OCI-LY7 (cell line): Measurements from ENCODE around the gene SLIT3. TPM values are rescaled to one million over a fixed set of nuclear protein-coding genes. Genes with fewer than 3 reads are reported as not detected.

Source experiments
- BruUV-seq: library from RNA; stranded (reverse); fragments of 400-500 nt; replicated peaks from 2 replicates; lab custom pipeline; 2021; lab: Mats Ljungman, UMichigan
- CTCF ChIA-PET: fragments of 300-600 bp; sonication (Branson Sonifier 250); formaldehyde crosslinking; loops from one replicate; lab custom pipeline; 2022; ENCODE audit warnings: antibody characterized with exemption; ENCODE audit not compliant: unreplicated experiment; lab: Charles Lee
- POLR2A ChIA-PET: fragments of 300-600 bp; sonication (Branson Sonifier 250); formaldehyde crosslinking; loops from one replicate; lab custom pipeline; 2022; ENCODE audit warnings: antibody characterized with exemption; lab: Charles Lee
- DNase-seq: peaks from one replicate; pipeline ENCODE4 v3.0.0-alpha.2; 2015; ENCODE audit warnings: low spot score
- H2AFZ ChIP-seq: fragments of 200-600 bp; sonication (generic), shearing (Covaris generic); 2 replicates; pipeline ENCODE4 v1.6.1; 2014; ENCODE audit warnings: mild to moderate bottlenecking, antibody characterized with exemption, low read length, moderate library complexity
- H3K27ac ChIP-seq: fragments of 200-600 bp; sonication (generic); 2 replicates; pipeline ENCODE4 v1.5.1; 2014; ENCODE audit warnings: mixed run types, low read depth, mild to moderate bottlenecking, moderate library complexity, low read length, inconsistent platforms; ENCODE audit not compliant: poor library complexity, severe bottlenecking
- H3K36me3 ChIP-seq: fragments of 200-600 bp; sonication (generic); 2 replicates; pipeline ENCODE4 v1.6.1; 2014; ENCODE audit warnings: mild to moderate bottlenecking, antibody characterized with exemption, low read length, moderate library complexity, mixed read lengths; ENCODE audit not compliant: insufficient read depth
- H3K4me1 ChIP-seq: fragments of 200-600 bp; sonication (generic); 2 replicates; pipeline ENCODE4 v1.5.1; 2014; ENCODE audit warnings: mild to moderate bottlenecking, low read length; ENCODE audit not compliant: insufficient read depth, poor library complexity, severe bottlenecking
- H3K4me2 ChIP-seq: fragments of 200-600 bp; sonication (generic); 2 replicates; pipeline ENCODE4 v1.6.1; 2014; ENCODE audit warnings: mild to moderate bottlenecking, low read length
- H3K4me3 ChIP-seq: fragments of 200-600 bp; sonication (generic); 2 replicates; pipeline ENCODE4 v1.5.1; 2014; ENCODE audit warnings: mild to moderate bottlenecking, low read depth, low read length; ENCODE audit not compliant: poor library complexity, severe bottlenecking
- H3K79me2 ChIP-seq: fragments of 200-600 bp; sonication (generic); 2 replicates; pipeline ENCODE4 v1.6.1; 2016; ENCODE audit warnings: low read depth, mild to moderate bottlenecking, low read length, moderate library complexity, mixed read lengths; ENCODE audit not compliant: insufficient read depth
- H3K9me2 ChIP-seq: fragments of 200-600 bp; sonication (generic); 2 replicates; pipeline ENCODE4 v1.6.1; 2016; ENCODE audit warnings: mild to moderate bottlenecking, low read length, mixed read lengths; ENCODE audit not compliant: insufficient read depth
- H3K9me3 ChIP-seq: fragments of 200-600 bp; sonication (generic); 2 replicates; pipeline ENCODE4 v1.6.1; 2014; ENCODE audit warnings: mild to moderate bottlenecking, mixed run types, low read length, mixed read lengths
- H4K20me1 ChIP-seq: fragments of 200-600 bp; sonication (generic); 2 replicates; pipeline ENCODE4 v1.6.1; 2014; ENCODE audit warnings: mild to moderate bottlenecking, antibody characterized with exemption, low read length, moderate library complexity, mixed read lengths; ENCODE audit not compliant: insufficient read depth
- EZH2phosphoT487 ChIP-seq: fragments of 200-600 bp; sonication (generic); IDR thresholded peaks from 2 replicates; pipeline ENCODE4 v1.6.1; 2018; ENCODE audit warnings: low read depth, borderline replicate concordance, mild to moderate bottlenecking, mixed run types, antibody characterized with exemption, low read length, moderate library complexity, mixed read lengths
- intact Hi-C: fragments of 100-400 bp; cut with micrococcal nuclease; formaldehyde crosslinking; loops from one replicate; pipeline ENCODE4 v1.10.0; 2022; ENCODE audit not compliant: unreplicated experiment
- total RNA-seq, 2 experiments: library from RNA; depleted of rRNA in 1 of 2; stranded (reverse); fragments of >200 nt in 1 of 2; shearing (Covaris generic) in 1 of 2; gene quantifications; 2 replicates each; pipeline ENCODE4 v1.2.3, GENCODE V29; 2014 to 2022
- TF ChIP-seq, protein P1 (sequence below): fragments of 200-600 bp; sonication (generic); conservative IDR thresholded peaks from 2 replicates; pipeline ENCODE4 v1.5.1; 2014; ENCODE audit warnings: mild to moderate bottlenecking, antibody characterized with exemption, low read length, moderate library complexity, mixed read lengths

SLIT3 gene
- total RNA-seq, 2 experiments from 2014 or later: not detected

GRCh38 chr5:169064093-169064492 is 236.8 kb downstream of the SLIT3 start:
- H2AFZ ChIP-seq: no peak overlapping the region
- DNase-seq: no peak
- no peaks in the 10 kb centered on the region for H3K9me3 ChIP-seq
- H3K4me2 ChIP-seq: no peak overlapping the region
- H3K4me3 ChIP-seq: no peak overlapping the region
- H3K27ac ChIP-seq: no peak overlapping the region
- H3K9me2 ChIP-seq: no peaks in the 10 kb centered on the region
- no peaks in the 10 kb centered on the region for H3K4me1 ChIP-seq
- BruUV-seq: no TSS peak
- H4K20me1 ChIP-seq: no peaks in the 10 kb centered on the region
- no peak for TF ChIP-seq EZH2phosphoT487
- TF ChIP-seq, protein P1, sequence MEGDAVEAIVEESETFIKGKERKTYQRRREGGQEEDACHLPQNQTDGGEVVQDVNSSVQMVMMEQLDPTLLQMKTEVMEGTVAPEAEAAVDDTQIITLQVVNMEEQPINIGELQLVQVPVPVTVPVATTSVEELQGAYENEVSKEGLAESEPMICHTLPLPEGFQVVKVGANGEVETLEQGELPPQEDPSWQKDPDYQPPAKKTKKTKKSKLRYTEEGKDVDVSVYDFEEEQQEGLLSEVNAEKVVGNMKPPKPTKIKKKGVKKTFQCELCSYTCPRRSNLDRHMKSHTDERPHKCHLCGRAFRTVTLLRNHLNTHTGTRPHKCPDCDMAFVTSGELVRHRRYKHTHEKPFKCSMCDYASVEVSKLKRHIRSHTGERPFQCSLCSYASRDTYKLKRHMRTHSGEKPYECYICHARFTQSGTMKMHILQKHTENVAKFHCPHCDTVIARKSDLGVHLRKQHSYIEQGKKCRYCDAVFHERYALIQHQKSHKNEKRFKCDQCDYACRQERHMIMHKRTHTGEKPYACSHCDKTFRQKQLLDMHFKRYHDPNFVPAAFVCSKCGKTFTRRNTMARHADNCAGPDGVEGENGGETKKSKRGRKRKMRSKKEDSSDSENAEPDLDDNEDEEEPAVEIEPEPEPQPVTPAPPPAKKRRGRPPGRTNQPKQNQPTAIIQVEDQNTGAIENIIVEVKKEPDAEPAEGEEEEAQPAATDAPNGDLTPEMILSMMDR: no peak
- ChIA-PET POLR2A (no interaction called here), CTCF (no interaction called here)
- intact Hi-C loops: no loop called here
- no peaks in the 10 kb centered on the region for H3K36me3 ChIP-seq
- H3K79me2 ChIP-seq: no peaks in the 10 kb centered on the region

GRCh38 chr5:169063316-169063953 is 237.5 kb downstream of the SLIT3 start:
- no peak for DNase-seq
- Histone ChIP-seq H3K27ac (no peak overlapping the region), H3K79me2 (no peaks in the 10 kb centered on the region), H3K4me1 (no peaks in the 10 kb centered on the region), H3K4me2 (no peak overlapping the region), H2AFZ (no peak overlapping the region), H3K9me2 (no peaks in the 10 kb centered on the region), H3K4me3 (no peak overlapping the region), H4K20me1 (no peaks in the 10 kb centered on the region), H3K36me3 (no peaks in the 10 kb centered on the region), H3K9me3 (no peaks in the 10 kb centered on the region)
- ChIA-PET CTCF (no interaction called here), POLR2A (no interaction called here)
- intact Hi-C loops: no loop called here
- no TSS peak for BruUV-seq
- TF ChIP-seq, protein P1: no peak
- TF ChIP-seq EZH2phosphoT487: no peak

DNA sequence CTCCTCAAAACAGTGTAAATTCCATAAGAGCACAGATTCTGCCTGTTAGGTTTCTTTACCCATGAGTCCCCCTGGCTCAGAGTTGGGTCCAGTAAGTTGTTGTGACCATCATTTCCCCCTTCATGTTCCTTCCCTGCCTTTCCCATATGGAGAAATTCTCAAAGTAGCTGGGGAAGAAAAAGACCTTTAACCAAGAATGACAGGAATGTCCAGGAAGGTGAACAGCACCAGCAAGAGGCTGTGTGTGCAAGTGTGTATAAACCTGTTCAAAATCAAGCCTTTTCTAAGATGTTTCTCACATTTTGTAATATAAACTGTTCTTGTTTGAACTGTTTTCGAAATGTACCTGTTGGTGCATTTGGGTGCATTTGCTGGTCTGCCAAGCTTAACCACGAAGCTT is 238.2 kb downstream of the SLIT3 start:
- DNase-seq: no peak
- TF ChIP-seq, protein P1: no peak
- TF ChIP-seq EZH2phosphoT487: no peak
- Histone ChIP-seq H3K9me2 (no peaks in the 10 kb centered on the region), H3K36me3 (no peaks in the 10 kb centered on the region), H3K79me2 (no peaks in the 10 kb centered on the region), H4K20me1 (no peaks in the 10 kb centered on the region), H3K4me1 (no peaks in the 10 kb centered on the region), H3K4me2 (no peak overlapping the region), H3K9me3 (no peaks in the 10 kb centered on the region), H3K4me3 (no peak overlapping the region), H2AFZ (no peak overlapping the region), H3K27ac (no peak overlapping the region)
- ChIA-PET CTCF (no interaction called here), POLR2A (no interaction called here)
- BruUV-seq: no TSS peak
- intact Hi-C loops: no loop called here
